Astrocyte of the cerebellum (primary cell): ENCODE data around the gene ADAMTS3.

Experiments used
- DNase-seq: peaks from one replicate; pipeline ENCODE4 v3.0.0-alpha.2; 2011; ENCODE audit warnings: low read depth
- H3K4me3 ChIP-seq: 2 replicates; pipeline ENCODE4 v1.5.1; 2011; ENCODE audit warnings: mild to moderate bottlenecking, low read depth, low read length, moderate library complexity
- in situ Hi-C: cut with HindIII; loops from 2 replicates; pipeline ENCODE4 v1.10.0; 2017; ENCODE audit warnings: low sequenced_read_pairs
- TF ChIP-seq, protein P1 (sequence below): IDR thresholded peaks from 2 replicates; pipeline ENCODE4 v1.5.1; 2012; ENCODE audit warnings: low read length, low read depth, moderate library complexity, mild to moderate bottlenecking; ENCODE audit errors: missing control alignments

Gene ADAMTS3

DNA sequence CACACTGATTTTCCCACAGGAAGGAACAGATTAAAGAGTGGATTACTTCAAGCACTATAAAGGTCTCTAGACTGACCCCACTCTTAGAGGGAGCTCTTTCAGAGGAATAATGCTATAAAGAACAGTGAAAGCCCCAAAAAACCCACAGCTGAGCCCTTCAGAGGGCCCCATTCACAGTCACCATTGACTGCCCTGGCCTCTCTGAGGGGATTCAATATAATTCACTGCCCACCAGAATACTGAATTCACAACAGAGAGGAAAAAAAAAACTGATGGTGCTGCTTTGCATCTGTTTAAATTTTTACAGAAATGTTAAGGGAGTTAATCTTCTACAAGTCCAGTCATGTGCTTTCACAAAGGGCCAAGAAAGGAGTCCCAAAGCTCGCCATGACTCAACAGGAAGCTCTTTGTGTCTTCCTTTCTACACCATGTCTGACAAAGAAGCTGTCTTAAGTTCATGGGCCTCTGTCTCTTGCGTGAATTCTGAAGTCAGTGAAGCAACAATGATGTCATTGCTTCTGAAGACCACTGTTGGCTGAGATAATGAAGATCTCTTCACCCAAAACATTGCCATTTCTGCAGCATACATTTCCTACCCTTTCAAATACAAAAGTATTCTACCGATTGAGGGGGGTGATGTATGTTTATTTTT lies 174.9 kb downstream of the ADAMTS3 start:
- TF ChIP-seq, protein P1, sequence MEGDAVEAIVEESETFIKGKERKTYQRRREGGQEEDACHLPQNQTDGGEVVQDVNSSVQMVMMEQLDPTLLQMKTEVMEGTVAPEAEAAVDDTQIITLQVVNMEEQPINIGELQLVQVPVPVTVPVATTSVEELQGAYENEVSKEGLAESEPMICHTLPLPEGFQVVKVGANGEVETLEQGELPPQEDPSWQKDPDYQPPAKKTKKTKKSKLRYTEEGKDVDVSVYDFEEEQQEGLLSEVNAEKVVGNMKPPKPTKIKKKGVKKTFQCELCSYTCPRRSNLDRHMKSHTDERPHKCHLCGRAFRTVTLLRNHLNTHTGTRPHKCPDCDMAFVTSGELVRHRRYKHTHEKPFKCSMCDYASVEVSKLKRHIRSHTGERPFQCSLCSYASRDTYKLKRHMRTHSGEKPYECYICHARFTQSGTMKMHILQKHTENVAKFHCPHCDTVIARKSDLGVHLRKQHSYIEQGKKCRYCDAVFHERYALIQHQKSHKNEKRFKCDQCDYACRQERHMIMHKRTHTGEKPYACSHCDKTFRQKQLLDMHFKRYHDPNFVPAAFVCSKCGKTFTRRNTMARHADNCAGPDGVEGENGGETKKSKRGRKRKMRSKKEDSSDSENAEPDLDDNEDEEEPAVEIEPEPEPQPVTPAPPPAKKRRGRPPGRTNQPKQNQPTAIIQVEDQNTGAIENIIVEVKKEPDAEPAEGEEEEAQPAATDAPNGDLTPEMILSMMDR: no peak
- no peak for DNase-seq
- in situ Hi-C loops: no loop called here
- H3K4me3 ChIP-seq: no peak overlapping the region

GRCh38 chr4:72391281-72391680 lies 177.7 kb downstream of the ADAMTS3 start:
- H3K4me3 ChIP-seq: no peak overlapping the region
- in situ Hi-C loops: no loop called here
- DNase-seq: no peak
- TF ChIP-seq, protein P1: no peak

DNA sequence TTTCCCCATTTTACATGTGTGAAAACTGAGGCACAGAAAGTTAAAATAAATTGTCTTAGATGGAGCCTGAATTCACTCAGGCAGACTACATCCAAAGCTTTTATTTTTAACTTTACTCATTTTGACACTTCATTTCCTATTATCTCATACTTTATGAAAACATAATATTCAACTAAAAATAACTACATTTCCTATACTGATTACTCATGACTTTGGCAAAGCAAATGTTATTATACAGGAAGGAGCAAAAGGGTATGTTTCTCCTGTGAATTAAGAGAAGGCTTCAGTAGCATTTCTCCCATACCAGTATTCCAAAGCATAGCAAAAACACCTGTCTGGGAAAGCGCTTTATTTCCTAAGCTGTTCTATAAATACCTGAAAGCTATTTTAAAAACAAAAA lies 178.6 kb downstream of the ADAMTS3 start:
- in situ Hi-C loops: no loop called here
- no peak overlapping the region for H3K4me3 ChIP-seq
- no peak for DNase-seq
- TF ChIP-seq, protein P1: no peak

GRCh38 chr4:72388521-72388920 lies 180.5 kb downstream of the ADAMTS3 start:
- no peak for DNase-seq
- TF ChIP-seq, protein P1: no peak
- H3K4me3 ChIP-seq: no peak overlapping the region
- in situ Hi-C loops: no loop called here

- in situ Hi-C loops: no loop called here
- TF ChIP-seq, protein P1: no peak
- no peak for DNase-seq
These were observed 181.1 kb downstream of the ADAMTS3 start for GRCh38 chr4:72387959-72388358.

DNA sequence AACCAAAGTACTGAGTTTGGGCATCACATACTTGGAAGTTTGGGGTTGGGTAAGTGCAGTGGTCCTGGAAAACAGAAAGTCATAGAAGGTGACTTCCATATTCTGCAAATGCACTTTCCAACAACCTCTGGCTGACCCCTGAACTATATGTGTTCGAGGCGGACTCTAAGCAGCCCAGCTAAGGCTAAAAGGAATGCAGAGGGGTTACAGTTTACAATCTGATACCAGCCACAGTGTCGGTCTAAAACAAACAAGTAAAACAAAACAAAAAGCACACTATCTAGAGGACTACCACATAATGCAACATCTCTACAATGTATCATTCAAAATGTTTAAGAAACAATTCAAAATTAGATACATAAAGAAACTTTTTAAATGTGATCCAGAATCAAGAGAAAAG lies 185.6 kb downstream of the ADAMTS3 start:
- no peak for DNase-seq
- no peak overlapping the region for H3K4me3 ChIP-seq
- TF ChIP-seq, protein P1: no peak
- in situ Hi-C loops: no loop called here

More at GRCh38 chr4:72387959-72388358, 181.1 kb downstream of the ADAMTS3 start:
- no peak overlapping the region for H3K4me3 ChIP-seq
